Measurements from ENCODE around the gene VAC14. TPM values are rescaled to one million over a fixed set of nuclear protein-coding genes. Genes with fewer than 3 reads are reported as not detected.

Gene VAC14
- total RNA-seq, 4 donors from 2014 or later: 44.0 to 106 (median 64.5) TPM

- Histone ChIP-seq H3K9me3 (no peaks in the 10 kb centered on the region), H3K27me3 (no peaks in the 10 kb centered on the region), H3K27ac (peak overlapping the region in 3 of 4 donors; percentile 37 to 87 (median 48)), H3K4me3 (no peak overlapping the region), H3K36me3 (peaks cover 0 to 4% (median 0%) of the 10 kb centered on the region in 3 donors), H3K4me1 (peaks cover 0 to 57% (median 0%) of the 10 kb centered on the region in 4 donors)
- no peak for DNase-seq
- TF ChIP-seq CTCF (IDR thresholded peaks at IDR 0.05) (no peak), POLR2A (IDR thresholded peaks at IDR 0.05) (no peak)
These were observed 99.0 kb downstream of the VAC14 start for GRCh38 chr16:70701998-70702397.

- Histone ChIP-seq H3K27ac (peak overlapping the region in 1 of 4 donors; percentile 87), H3K27me3 (no peaks in the 10 kb centered on the region), H3K4me3 (no peak overlapping the region), H3K4me1 (peaks cover 0 to 58% (median 0%) of the 10 kb centered on the region in 4 donors), H3K9me3 (no peaks in the 10 kb centered on the region), H3K36me3 (peaks cover 0 to 4% (median 0%) of the 10 kb centered on the region in 3 donors)
- no peak for DNase-seq
- TF ChIP-seq POLR2A (IDR thresholded peaks at IDR 0.05) (no peak), CTCF (IDR thresholded peaks at IDR 0.05) (no peak)
These were observed 99.4 kb downstream of the VAC14 start for GRCh38 chr16:70701596-70701995.

- DNase-seq: no peak
- Histone ChIP-seq H3K27me3 (no peaks in the 10 kb centered on the region), H3K9me3 (no peaks in the 10 kb centered on the region), H3K4me1 (peaks cover 0 to 63% (median 0%) of the 10 kb centered on the region in 4 donors), H3K27ac (peak overlapping the region in 1 of 4 donors; percentile 87), H3K4me3 (no peak overlapping the region), H3K36me3 (peaks cover 0 to 4% (median 0%) of the 10 kb centered on the region in 3 donors)
- TF ChIP-seq POLR2A (IDR thresholded peaks at IDR 0.05): no peak
These were observed 99.9 kb downstream of the VAC14 start for GRCh38 chr16:70701036-70701435.

GRCh38 chr16:70700101-70701020, 100.6 kb downstream of the VAC14 start:
- H3K27me3 ChIP-seq: no peaks in the 10 kb centered on the region
- DNase-seq: no peak
- H3K27ac ChIP-seq: peak overlapping the region in 2 of 4 donors; percentile 9 to 87
- no peak overlapping the region for H3K4me3 ChIP-seq
- no peak for TF ChIP-seq CTCF (IDR thresholded peaks at IDR 0.05)
- no peak for TF ChIP-seq POLR2A (IDR thresholded peaks at IDR 0.05)
- peaks cover 0 to 4% (median 0%) of the 10 kb centered on the region in 3 donors for H3K36me3 ChIP-seq
- H3K4me1 ChIP-seq: peaks cover 0 to 63% (median 0%) of the 10 kb centered on the region in 4 donors
- no peaks in the 10 kb centered on the region for H3K9me3 ChIP-seq

- H3K27ac ChIP-seq: peak overlapping the region in 2 of 4 donors; percentile 9 to 87
- H3K36me3 ChIP-seq: peaks cover 0 to 4% (median 0%) of the 10 kb centered on the region in 3 donors
These were observed 101.3 kb downstream of the VAC14 start for GRCh38 chr16:70699696-70700095.

More at GRCh38 chr16:70699696-70700095, 101.3 kb downstream of the VAC14 start:
- no peaks in the 10 kb centered on the region for H3K9me3 ChIP-seq
- H3K27me3 ChIP-seq: no peaks in the 10 kb centered on the region
- no peak for DNase-seq
- TF ChIP-seq CTCF (IDR thresholded peaks at IDR 0.05) (no peak), POLR2A (IDR thresholded peaks at IDR 0.05) (no peak)
- H3K4me1 ChIP-seq: peaks cover 0 to 59% (median 0%) of the 10 kb centered on the region in 4 donors
- no peak overlapping the region for H3K4me3 ChIP-seq

Measured in Peyer's patch (tissue), 4 donors.